Muscle of leg (tissue), 11 donors: Measurements from ENCODE around the gene BLVRB. TPM values are rescaled to one million over a fixed set of nuclear protein-coding genes. Genes with fewer than 3 reads are reported as not detected.
"Not testable (repeated sequence)": the region's sequence is repeated elsewhere in the genome, so short reads cannot be mapped to it uniquely, and the experiment has no call there.

Source experiments
- DNase-seq: peaks from one replicate; pipeline ENCODE4 v3.0.0; 2013
- H3K27ac ChIP-seq: one replicate; pipeline ENCODE4 v1.5.1; 2013; ENCODE audit warnings: mild to moderate bottlenecking, low read length, control low read depth
- H3K27me3 ChIP-seq: one replicate; pipeline ENCODE4 v1.6.1; 2013; ENCODE audit warnings: low read length; ENCODE audit not compliant: control insufficient read depth, insufficient read depth
- H3K36me3 ChIP-seq: one replicate; pipeline ENCODE4 v1.6.1; 2013; ENCODE audit warnings: low read length; ENCODE audit not compliant: control insufficient read depth, insufficient read depth
- H3K4me1 ChIP-seq: one replicate; pipeline ENCODE4 v1.6.1; 2013; ENCODE audit warnings: low read length; ENCODE audit not compliant: control insufficient read depth, insufficient read depth
- H3K4me3 ChIP-seq: one replicate; pipeline ENCODE4 v1.5.1; 2013; ENCODE audit warnings: low read length, control low read depth
- H3K9me3 ChIP-seq: replicated peaks from 2 replicates; pipeline ENCODE4 v1.6.1; 2013; ENCODE audit warnings: low read depth, low read length; ENCODE audit not compliant: control insufficient read depth
- WGBS: methylation state at CpG from one replicate; pipeline ENCODE4 v1.1.5; 2013; ENCODE audit warnings: missing lambda C conversion rate; ENCODE audit not compliant: insufficient coverage; 5-methylcytosine and 5-hydroxymethylcytosine counted together
- polyA plus RNA-seq, 8 donors: library from polyadenylated mRNA; unstranded; fragments of 120-200 nt; gene quantifications; one replicate each; pipeline versions ENCODE4 v1.2.1 to v1.2.3, GENCODE V29; 2013; ENCODE audit warnings: inconsistent platforms in 1 of 8, low replicate concordance in 1 of 8; ENCODE audit not compliant: insufficient read length in 8 of 8, insufficient read depth in 1 of 8
- total RNA-seq: library from RNA; stranded (reverse); fragments of 120-200 nt; gene quantifications from one replicate; pipeline ENCODE4 v1.2.4, GENCODE V29; 2013

Gene BLVRB
- total and polyA plus RNA-seq, 9 donors, result 41.4 to 57.9 (median 43.2) TPM

- peaks cover 18% of the 10 kb centered on the region for H3K27me3 ChIP-seq
- H3K27ac ChIP-seq, result no peak overlapping the region
- no peak overlapping the region for H3K4me3 ChIP-seq
- no peaks in the 10 kb centered on the region for H3K9me3 ChIP-seq
- no peaks in the 10 kb centered on the region for H3K4me1 ChIP-seq
- DNase-seq, result no peak
- 50% methylated on average over 1 of the region's 4 CpGs for WGBS
- H3K36me3 ChIP-seq, result no peaks in the 10 kb centered on the region
These were observed 28.2 kb upstream of the BLVRB start for GRCh38 chr19:40493778-40494177.

GRCh38 chr19:40492274-40492673 lies 26.7 kb upstream of the BLVRB start:
- no peak for DNase-seq
- Histone ChIP-seq H3K27ac (no peak overlapping the region), H3K27me3 (peaks cover 32% of the 10 kb centered on the region), H3K4me3 (no peak overlapping the region), H3K4me1 (no peaks in the 10 kb centered on the region), H3K9me3 (no peaks in the 10 kb centered on the region), H3K36me3 (no peaks in the 10 kb centered on the region)
- WGBS, result 92% methylated on average over 2 of the region's 3 CpGs

GRCh38 chr19:40489882-40490230 lies 24.3 kb upstream of the BLVRB start:
- Histone ChIP-seq H3K36me3 (no peaks in the 10 kb centered on the region), H3K4me3 (no peak overlapping the region), H3K9me3 (no peaks in the 10 kb centered on the region), H3K27me3 (peaks cover 37% of the 10 kb centered on the region), H3K4me1 (no peaks in the 10 kb centered on the region), H3K27ac (no peak overlapping the region)
- no peak for DNase-seq
- WGBS, result 62% methylated on average over 25 of the region's 25 CpGs

- 59% methylated on average over 2 of the region's 3 CpGs for WGBS
- Histone ChIP-seq H3K27ac (no peak overlapping the region), H3K4me1 (no peaks in the 10 kb centered on the region), H3K36me3 (no peaks in the 10 kb centered on the region), H3K9me3 (no peaks in the 10 kb centered on the region), H3K4me3 (no peak overlapping the region), H3K27me3 (peaks cover 35% of the 10 kb centered on the region)
- no peak for DNase-seq
These were observed 20.5 kb upstream of the BLVRB start for GRCh38 chr19:40486017-40486416.

GRCh38 chr19:40475878-40476644 lies 10.5 kb upstream of the BLVRB start:
- not testable (repeated sequence) for H3K27ac ChIP-seq, H3K9me3 ChIP-seq, DNase-seq, H3K4me3 ChIP-seq, H3K27me3 ChIP-seq, H3K36me3 ChIP-seq, H3K4me1 ChIP-seq
- WGBS, result 86% methylated on average over 8 of the region's 15 CpGs

GRCh38 chr19:40474737-40475136 lies 9.2 kb upstream of the BLVRB start:
- Histone ChIP-seq H3K27ac (no peak overlapping the region), H3K4me3 (no peak overlapping the region), H3K27me3 (no peaks in the 10 kb centered on the region), H3K36me3 (no peaks in the 10 kb centered on the region), H3K9me3 (no peaks in the 10 kb centered on the region), H3K4me1 (no peaks in the 10 kb centered on the region)
- no CpG with 5 or more reads among the region's 4 CpGs for WGBS
- no peak for DNase-seq

GRCh38 chr19:40472516-40472915 lies 7.0 kb upstream of the BLVRB start:
- Histone ChIP-seq H3K27ac (no peak overlapping the region), H3K4me3 (no peak overlapping the region), H3K36me3 (no peaks in the 10 kb centered on the region), H3K27me3 (peaks cover 11% of the 10 kb centered on the region), H3K4me1 (peaks cover under 1% of the 10 kb centered on the region), H3K9me3 (no peaks in the 10 kb centered on the region)
- 89% methylated on average over 8 of the region's 13 CpGs for WGBS
- DNase-seq, result no peak

- Histone ChIP-seq H3K4me3 (no peak overlapping the region), H3K9me3 (no peaks in the 10 kb centered on the region), H3K27me3 (peaks cover 20% of the 10 kb centered on the region), H3K27ac (no peak overlapping the region), H3K4me1 (peaks cover 11% of the 10 kb centered on the region), H3K36me3 (no peaks in the 10 kb centered on the region)
- WGBS, result 100% methylated on average over 1 of the region's 3 CpGs
- DNase-seq, result no peak
These were observed 5.6 kb upstream of the BLVRB start for GRCh38 chr19:40471111-40471510.

GRCh38 chr19:40469011-40469410 lies 3.5 kb upstream of the BLVRB start:
- no peak overlapping the region for H3K4me3 ChIP-seq
- H3K36me3 ChIP-seq, result no peaks in the 10 kb centered on the region
- peaks cover 20% of the 10 kb centered on the region for H3K27me3 ChIP-seq
- H3K9me3 ChIP-seq, result no peaks in the 10 kb centered on the region
- no peak for DNase-seq
- no peak overlapping the region for H3K27ac ChIP-seq
- peaks cover 27% of the 10 kb centered on the region for H3K4me1 ChIP-seq
- WGBS, result no CpG with 5 or more reads among the region's 6 CpGs

- H3K9me3 ChIP-seq, result no peaks in the 10 kb centered on the region
- peak within 1 kb of the TSS; percentile 44 for H3K27ac ChIP-seq
- peaks cover 20% of the 10 kb centered on the region for H3K27me3 ChIP-seq
- peak within 1 kb of the TSS; percentile 48 for H3K4me3 ChIP-seq
- 1% methylated on average over 65 of the region's 87 CpGs for WGBS
- peaks cover 27% of the 10 kb centered on the region for H3K4me1 ChIP-seq
- DNase-seq, result no peak
- no peaks in the 10 kb centered on the region for H3K36me3 ChIP-seq
These were observed 1.6 kb upstream of the BLVRB start, which contains the start of gene SPTBN4 for GRCh38 chr19:40466985-40467734. TSS of gene SPTBN4 (plus strand) at chr19:40467001. CDS start at chr19:40472622, 5,621 bp downstream.
